Measurements from ENCODE around the gene PCDHGB3.

The PCDHGB3 gene

GRCh38 chr5:141419074-141419880 is 49.2 kb downstream of the PCDHGB3 start:
- no peak for DNase-seq (ENCODE audit: low read depth in 2 of 2)

GRCh38 chr5:141420855-141421488 is 50.9 kb downstream of the PCDHGB3 start, which contains the start of gene PCDHGA11:
Gene PCDHGA11, plus strand, starts transcription at chr5:141421051. Its CDS starts 177 bp downstream, at chr5:141421228.
- peak in 1 of 2 donors; percentile 39 for DNase-seq (ENCODE audit: low read depth in 2 of 2)

GRCh38 chr5:141421489-141421855 is 51.4 kb downstream of the PCDHGB3 start:
- no peak for DNase-seq (ENCODE audit: low read depth in 2 of 2)

Data from stimulated activated CD4-positive, alpha-beta T cell treated with anti-CD3 and anti-CD28 coated beads, Interleukin-4, amount 100 ng/mL, for 48 hours (primary cell).